CD4-positive, alpha-beta T cell treated with Interleukin-6 at 100 ng/mL for 8 hours (primary cell): ENCODE measurements around the gene EFNA1.

Experiments
- DNase-seq: peaks from one replicate; pipeline ENCODE4 v3.0.0-alpha.2; 2020; ENCODE audit warnings: mixed read lengths, low spot score

The EFNA1 gene

DNA sequence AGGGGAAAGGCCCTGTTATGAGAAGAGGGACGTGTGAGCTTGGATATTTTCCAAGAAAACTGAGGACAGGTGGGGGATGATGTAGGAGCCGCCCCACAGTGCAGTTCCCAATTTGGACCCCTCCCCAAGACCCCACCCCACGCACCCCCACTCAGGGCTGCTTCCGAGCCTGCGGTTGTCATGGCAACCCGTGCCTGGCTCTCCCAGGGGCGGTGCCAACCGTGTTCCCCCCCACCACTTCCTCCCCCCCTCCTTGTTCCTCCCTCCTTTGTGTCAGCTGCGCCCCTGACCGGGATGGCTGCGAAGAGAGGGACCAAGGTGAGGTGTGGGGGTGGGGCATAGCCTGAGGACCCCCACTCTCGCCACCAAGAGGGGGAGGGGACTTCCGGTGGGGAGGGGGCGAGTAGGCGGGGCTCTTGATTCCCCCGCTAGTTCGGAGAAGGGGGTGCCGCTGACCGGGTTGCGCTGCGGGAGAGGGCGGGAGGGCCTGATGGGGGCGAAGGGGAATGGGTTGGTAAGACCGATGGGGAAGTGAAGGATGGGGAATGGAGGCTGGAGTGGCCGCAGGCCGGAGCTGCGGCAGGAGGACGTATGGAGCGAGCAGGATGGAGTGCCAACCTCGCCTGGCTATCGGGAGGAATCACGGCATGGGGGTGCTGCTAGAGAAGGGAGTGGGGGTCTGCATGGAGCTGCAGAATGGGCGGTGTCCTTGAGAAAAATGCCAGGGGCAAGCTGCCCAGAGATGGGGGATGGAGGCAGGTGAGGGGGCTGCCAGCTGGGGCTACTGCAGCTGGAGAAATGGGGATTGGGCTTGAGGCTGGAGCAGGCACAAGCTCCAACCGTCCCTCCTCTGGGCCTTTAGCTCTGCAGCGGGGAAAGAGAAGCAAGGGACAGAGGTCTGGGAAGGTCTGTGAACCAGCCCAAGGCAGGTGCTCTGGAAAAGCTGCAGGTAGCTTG lies 46.9 kb downstream of the EFNA1 start:
- DNase-seq: peak; percentile 70

DNA sequence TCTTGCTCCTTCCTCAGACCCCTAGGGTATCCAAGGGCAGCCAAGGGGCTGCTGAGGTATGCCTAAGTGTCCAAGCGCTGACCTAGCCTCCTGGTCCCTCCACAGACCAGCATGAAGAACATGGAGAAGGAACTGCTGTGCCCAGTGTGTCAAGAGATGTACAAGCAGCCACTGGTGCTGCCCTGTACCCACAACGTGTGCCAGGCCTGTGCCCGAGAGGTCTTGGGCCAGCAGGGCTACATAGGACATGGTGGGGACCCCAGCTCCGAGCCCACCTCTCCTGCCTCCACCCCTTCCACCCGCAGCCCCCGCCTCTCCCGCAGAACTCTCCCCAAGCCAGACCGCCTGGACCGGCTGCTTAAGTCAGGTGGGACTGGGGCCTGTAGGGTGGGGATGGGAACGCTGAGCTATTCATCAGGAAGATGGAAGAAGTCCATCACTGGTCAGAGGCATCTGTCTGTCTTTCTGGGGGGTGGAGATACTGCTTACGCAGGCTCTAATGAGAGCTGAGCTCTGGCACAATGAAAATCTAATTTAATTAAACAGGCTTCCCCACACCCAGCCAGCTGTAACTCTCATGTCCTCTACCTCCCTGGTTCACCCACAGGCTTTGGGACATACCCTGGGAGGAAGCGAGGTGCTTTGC lies 47.7 kb downstream of the EFNA1 start:
- DNase-seq: no peak

DNA sequence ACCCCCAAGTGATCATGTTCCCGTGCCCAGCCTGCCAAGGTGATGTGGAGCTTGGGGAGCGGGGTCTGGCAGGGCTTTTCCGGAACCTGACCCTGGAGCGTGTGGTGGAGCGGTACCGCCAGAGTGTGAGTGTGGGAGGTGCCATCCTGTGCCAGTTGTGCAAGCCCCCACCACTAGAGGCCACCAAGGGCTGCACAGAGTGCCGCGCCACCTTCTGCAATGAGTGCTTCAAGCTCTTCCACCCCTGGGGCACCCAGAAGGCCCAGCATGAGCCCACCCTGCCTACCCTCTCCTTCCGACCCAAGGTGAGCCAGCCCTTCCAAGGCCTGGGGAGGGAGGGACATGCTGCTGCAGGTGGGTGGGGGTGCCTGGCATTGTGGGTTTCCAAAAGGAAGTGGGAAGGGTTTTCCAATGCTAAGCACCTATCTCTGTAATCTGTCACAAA lies 48.3 kb downstream of the EFNA1 start:
- DNase-seq: no peak

DNA sequence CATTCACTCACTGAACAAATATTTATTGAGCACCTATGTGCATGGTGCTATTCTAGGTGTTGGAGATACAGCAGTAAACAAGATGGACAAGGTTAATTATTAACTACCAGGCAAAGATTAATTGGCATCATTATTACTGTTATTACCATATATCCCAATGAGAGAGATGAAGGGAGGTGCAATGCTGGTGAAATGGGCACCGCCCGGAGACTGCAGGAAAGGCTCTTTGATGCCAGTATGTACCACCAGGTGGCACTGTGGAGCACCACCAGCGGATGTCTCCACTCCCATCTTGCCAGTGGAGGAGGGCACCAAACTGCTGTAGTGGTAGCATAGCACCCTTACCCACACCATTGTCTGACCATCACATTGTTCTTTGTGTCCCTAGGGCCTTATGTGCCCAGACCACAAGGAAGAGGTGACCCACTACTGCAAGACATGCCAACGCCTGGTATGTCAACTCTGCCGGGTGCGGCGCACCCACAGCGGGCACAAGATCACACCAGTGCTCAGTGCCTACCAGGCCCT lies 48.9 kb downstream of the EFNA1 start:
- DNase-seq: peak; percentile 84

DNA sequence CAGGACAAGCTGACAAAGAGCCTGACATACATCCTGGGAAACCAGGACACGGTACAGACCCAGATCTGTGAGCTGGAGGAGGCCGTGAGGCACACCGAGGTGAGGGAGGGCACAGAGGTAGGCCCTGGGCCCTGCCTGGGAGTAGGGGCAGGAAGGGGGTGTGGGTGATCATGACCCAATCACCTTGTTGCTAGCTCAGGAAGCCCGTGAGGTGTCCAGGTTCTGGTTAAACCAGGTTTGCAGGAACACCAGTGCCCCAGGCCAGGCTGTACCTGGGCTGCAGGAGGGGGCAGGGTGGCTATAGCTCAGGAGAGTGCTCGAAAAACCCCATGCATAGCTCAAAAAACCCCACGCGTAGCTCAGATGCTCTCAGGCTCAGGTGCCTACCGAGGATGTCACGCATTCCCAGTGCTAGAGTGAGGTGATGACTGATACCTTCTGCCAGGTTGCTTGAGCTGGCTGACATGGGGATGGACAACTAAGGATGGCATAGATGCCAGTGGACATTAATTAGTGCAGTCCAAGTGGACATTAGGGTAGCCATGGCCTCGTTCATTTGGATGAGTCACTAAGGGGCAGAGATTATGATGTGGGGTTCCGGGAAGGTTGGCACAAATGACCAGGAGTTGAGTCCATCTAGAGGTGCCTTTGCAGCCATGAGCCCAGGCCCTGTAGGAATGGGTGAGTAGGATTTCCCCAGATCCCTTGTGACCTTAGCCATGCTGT lies 49.7 kb downstream of the EFNA1 start:
- no peak for DNase-seq

DNA sequence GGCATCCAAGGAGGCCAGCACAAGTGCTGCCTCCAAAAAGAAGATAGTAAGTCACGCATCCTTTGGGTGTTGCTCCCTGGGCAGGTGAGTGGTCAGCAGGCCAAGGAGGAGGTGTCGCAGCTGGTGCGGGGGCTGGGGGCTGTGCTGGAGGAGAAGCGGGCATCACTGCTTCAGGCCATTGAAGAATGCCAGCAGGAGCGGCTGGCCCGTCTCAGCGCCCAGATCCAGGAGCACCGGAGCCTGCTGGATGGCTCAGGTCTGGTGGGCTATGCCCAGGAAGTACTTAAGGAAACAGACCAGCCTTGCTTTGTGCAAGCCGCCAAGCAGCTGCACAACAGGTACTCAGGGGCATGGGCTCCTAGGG lies 50.2 kb downstream of the EFNA1 start:
- DNase-seq: no peak

DNA sequence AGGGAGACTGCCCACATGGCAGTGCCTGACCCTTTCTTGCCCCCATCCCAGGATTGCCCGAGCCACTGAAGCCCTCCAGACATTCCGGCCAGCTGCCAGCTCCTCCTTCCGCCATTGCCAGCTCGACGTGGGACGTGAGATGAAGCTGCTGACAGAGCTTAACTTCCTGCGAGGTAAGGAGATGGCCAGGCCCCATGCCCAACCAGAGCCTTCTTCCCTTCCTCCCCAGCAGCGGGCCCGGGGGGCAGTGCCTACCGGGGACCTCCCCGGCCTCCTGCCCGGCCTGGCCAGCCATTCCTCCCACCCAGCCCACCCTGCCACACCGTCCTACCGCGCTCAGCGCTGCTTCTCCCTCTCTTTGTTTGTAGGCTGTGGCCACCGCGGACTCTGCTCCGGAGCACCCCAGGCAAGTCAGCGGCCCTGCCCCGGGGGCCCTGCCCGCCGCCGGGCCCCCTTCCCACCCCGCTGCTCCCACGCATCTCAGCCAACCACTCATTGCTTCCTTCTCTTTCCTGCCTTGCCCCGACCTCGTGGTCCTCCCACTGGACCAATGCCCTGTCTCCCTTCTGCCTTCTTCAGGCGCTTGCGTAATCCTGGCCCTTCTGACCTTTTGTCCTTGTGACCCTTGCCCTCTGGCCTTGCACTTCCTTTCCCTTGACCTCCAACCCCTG lies 50.9 kb downstream of the EFNA1 start:
- DNase-seq: no peak

DNA sequence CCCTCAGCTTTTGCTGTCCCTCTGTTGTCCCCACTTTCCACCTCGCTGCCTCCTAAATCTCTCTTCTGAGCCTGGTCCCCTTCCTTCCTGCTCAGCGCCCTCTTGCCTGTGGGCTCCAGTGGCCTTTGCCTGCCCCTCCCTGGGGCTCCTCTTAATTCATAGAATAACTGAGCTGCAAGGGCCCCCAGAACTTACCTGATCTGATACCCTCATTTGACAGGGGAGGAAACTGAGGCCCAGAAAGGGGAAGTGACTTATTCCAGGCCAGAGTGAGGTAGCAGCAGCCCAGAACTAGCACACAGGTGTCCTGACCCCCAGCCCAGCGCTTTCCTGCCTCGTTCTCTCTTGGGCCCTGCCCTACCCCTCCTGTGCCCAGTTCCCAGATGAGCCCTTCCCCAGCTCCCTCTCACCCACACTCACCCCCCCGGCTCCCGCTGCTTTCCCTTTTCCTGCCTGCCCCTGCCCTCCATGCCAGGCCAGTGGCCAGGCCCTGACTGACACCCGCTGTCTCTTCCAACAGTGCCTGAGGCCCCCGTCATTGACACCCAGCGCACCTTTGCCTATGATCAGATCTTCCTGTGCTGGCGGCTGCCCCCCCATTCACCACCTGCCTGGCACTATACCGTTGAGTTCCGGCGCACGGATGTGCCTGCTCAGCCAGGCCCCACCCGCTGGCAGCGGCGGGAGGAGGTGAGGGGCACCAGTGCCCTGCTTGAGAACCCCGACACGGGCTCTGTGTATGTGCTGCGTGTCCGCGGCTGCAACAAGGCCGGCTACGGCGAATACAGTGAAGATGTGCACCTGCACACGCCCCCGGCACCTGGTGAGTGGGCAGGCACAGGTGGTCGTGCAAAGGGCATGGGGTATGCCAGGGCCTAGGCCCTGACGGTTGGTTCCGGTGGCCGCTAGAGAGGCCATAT lies 51.7 kb downstream of the EFNA1 start:
- no peak for DNase-seq

DNA sequence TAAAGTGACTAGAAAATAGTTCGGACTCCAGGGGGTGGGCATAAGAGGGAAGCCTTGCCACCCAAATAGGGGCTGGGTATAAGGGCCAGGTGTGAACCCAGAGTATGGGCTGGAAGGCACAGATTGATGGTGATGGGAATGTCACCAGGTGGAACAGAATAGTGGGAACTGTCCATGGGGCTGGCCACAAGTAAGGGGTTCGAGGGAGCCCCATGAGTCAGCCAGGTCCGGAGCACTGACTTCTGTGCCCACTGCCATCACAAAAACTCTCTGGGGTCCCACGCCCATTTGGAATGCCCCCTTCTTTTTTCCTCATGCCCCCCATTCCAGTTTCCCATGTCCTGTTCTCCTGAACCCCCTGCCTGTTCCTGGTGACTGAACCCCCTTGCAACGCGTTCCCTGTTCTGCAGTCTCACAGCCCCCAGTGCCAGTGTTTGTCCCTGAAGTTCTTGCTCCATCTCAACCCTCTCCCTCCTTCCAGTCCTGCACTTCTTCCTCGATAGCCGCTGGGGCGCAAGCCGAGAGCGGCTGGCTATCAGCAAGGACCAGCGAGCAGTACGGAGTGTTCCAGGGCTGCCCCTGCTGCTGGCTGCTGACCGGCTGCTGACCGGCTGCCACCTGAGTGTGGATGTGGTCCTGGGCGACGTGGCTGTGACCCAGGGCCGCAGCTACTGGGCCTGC lies 53.8 kb downstream of the EFNA1 start:
- no peak for DNase-seq

DNA sequence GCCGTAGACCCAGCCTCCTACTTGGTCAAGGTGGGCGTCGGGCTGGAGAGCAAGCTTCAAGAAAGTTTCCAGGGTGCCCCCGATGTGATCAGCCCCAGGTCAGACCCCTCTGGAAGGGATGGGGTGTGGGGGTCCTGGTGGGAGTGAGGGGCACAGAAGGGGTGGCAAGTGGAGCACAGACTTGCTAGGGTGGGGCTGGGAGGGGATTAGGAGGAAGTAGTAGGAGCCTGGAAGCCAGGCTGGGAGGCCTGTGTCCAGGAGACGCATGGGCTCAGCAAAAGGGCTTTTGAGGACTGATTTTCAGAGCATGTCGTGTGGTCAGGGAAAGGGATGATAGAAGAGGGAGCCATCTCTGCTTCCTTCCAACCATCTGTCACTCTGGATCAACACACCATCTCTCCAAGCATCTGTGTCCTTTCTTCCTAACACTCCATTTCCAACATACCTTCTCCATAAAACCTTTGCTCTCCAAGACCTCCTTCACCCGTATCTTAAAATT lies 54.4 kb downstream of the EFNA1 start:
- no peak for DNase-seq

DNA sequence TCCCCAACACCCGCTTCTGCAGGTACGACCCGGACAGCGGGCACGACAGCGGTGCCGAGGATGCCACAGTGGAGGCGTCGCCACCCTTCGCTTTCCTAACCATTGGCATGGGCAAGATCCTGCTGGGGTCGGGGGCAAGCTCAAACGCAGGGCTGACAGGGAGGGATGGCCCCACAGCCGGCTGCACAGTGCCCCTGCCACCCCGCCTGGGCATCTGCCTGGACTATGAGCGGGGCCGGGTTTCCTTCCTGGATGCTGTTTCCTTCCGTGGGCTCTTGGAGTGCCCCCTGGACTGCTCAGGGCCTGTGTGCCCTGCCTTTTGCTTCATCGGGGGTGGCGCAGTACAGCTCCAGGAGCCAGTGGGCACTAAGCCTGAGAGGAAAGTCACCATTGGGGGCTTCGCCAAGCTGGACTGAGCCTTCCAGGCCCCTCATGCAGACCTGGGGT lies 56.1 kb downstream of the EFNA1 start:
- no peak for DNase-seq

DNA sequence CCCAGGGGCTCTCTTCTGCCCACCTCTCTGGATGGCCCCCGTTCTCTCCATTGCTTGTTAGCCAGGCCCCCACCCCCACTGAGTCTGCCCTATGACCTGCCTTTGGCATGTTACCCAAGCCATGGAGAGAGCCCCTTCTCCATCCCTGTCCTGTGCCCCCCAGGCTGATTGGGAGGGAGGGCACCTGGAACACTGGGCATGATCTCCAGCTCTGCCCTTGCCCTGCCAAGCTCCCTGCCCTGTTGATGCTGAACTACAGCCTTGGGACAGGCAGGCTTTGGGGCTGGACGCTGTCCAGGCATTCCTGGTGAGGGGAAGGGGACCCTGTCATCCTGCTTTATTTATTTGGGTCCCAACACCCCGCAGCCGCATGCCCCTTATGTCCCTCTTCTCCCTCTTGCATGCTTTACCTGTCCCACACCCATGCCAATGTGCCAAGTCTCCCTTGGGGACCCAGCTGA lies 56.7 kb downstream of the EFNA1 start:
- no peak for DNase-seq
